Upper lobe of left lung (tissue), 6 donors: Measurements from ENCODE around the gene STON1. TPM values are rescaled to one million over a fixed set of nuclear protein-coding genes. Genes with fewer than 3 reads are reported as not detected.

ENCODE experiments used
- ATAC-seq, 2 donors: fragments of 200-7000 bp; cut with Tn5 transposase; one replicate each; pipeline ENCODE4 v1.9.1; 2022; ENCODE audit warnings: mild to moderate bottlenecking in 2 of 2, moderate library complexity in 2 of 2; ENCODE audit not compliant: low FRiP score in 2 of 2
- DNase-seq, 2 donors: peaks; one replicate each; pipeline ENCODE4 v3.0.0-alpha.2; 2019 to 2020
- H3K27ac ChIP-seq, 4 donors: fragments of 200-600 bp; sonication (generic); one replicate each; pipeline ENCODE4 v1.5.1; 2016 to 2019
- H3K27me3 ChIP-seq, 4 donors: fragments of 200-600 bp; sonication (generic); one replicate each; pipeline ENCODE4 v1.5.1; 2017 to 2019
- H3K36me3 ChIP-seq, 4 donors: fragments of 200-600 bp; sonication (generic); one replicate each; pipeline ENCODE4 v1.5.1; 2016 to 2019
- H3K4me1 ChIP-seq, 4 donors: fragments of 200-600 bp; sonication (generic); one replicate each; pipeline ENCODE4 v1.5.1; 2018 to 2019
- H3K4me3 ChIP-seq, 4 donors: fragments of 200-600 bp; sonication (generic); one replicate each; pipeline ENCODE4 v1.5.1; 2017 to 2019; ENCODE audit warnings: mild to moderate bottlenecking in 2 of 4, moderate library complexity in 1 of 4
- H3K9me3 ChIP-seq, 4 donors: fragments of 200-600 bp; sonication (generic); one replicate each; pipeline ENCODE4 v1.5.1; 2018 to 2019
- EP300 ChIP-seq, 4 donors: sonication (generic); formaldehyde crosslinking; IDR thresholded peaks; one replicate each; pipeline ENCODE4 v1.5.1; 2017; ENCODE audit warnings: antibody characterized with exemption in 4 of 4, control low read depth in 2 of 4
- POLR2A ChIP-seq, 4 donors: fragments of 450-650 bp; IDR thresholded peaks; one replicate each; pipeline ENCODE4 v1.5.1; 2016 to 2017; ENCODE audit warnings: antibody characterized with exemption in 4 of 4, mild to moderate bottlenecking in 2 of 4
- POLR2AphosphoS5 ChIP-seq, 2 donors: sonication (generic); formaldehyde crosslinking; IDR thresholded peaks; one replicate each; pipeline ENCODE4 v1.5.1; 2017; ENCODE audit warnings: antibody characterized with exemption in 2 of 2
- WGBS, 2 donors: methylation state at CpG; one replicate each; pipeline ENCODE4 v1.1.5; 2017 to 2018; 5-methylcytosine and 5-hydroxymethylcytosine counted together
- small RNA-seq, 4 donors: library from RNA; depleted of rRNA; stranded (forward); fragments of <200 nt; gene quantifications; one replicate each; pipeline ENCODE3, GENCODE V24; 2016
- total RNA-seq, 6 donors: library from RNA; depleted of rRNA in 4 of 6; stranded (reverse); fragments of >200 nt in 4 of 6; gene quantifications; one replicate each; pipeline versions ENCODE4 v1.1.0 to v1.2.1, GENCODE V29; 2016 to 2021
- TF ChIP-seq, protein P1 (sequence below), 6 experiments: fragments of 450-650 bp in 4 of 6; fragments of 200-600 bp in 2 of 6; sonication (generic) in 2 of 6; IDR thresholded peaks; one replicate each; pipeline ENCODE4 v1.5.1; 2016 to 2019; ENCODE audit warnings: antibody characterized with exemption in 6 of 6
- donor health status: DM: no; HTN: no; CAD: no; lungs with moderate emphysema.
- donor health status: DM: no; HTN: yes; CAD: no; lungs with severe emphysema.

STON1 gene
- total RNA-seq, 6 donors from 2014 or later, result 13.2 to 27.0 (median 20.0) TPM

DNA sequence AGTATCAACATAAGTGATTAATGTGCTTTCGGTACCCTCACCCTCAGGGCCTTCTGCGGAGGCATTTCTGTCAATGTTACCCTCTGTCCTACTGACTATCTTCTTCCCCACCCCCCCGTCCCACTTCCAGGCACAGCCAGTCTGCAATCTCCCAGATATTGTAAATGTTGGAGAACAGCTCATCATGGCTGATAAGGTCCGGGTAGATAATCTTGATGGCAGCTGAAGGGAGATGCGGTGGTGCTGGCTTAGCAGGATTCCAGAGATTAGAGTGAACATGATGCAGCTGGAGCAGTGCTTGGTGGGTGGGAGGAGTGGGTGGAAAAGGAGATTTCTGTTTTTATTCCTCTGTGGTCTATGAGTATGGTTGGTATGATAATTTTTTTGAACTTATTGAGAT lies 103.2 kb downstream of the STON1 start:
- DNase-seq (no peak), ATAC-seq (no peak)
- H3K9me3 ChIP-seq, result peaks cover 0 to 5% (median 0%) of the 10 kb centered on the region in 4 donors
- H3K4me1 ChIP-seq, result no peaks in the 10 kb centered on the region
- no peak overlapping the region for H3K4me3 ChIP-seq
- WGBS, 2 donors, result 55 to 76% methylated on average over 5 of the region's 5 CpGs
- H3K27me3 ChIP-seq, result no peaks in the 10 kb centered on the region
- TF ChIP-seq POLR2AphosphoS5 (IDR thresholded peaks at IDR 0.05) (no peak), EP300 (IDR thresholded peaks at IDR 0.05) (no peak), POLR2A (IDR thresholded peaks at IDR 0.05) (no peak)
- TF ChIP-seq, protein P1, sequence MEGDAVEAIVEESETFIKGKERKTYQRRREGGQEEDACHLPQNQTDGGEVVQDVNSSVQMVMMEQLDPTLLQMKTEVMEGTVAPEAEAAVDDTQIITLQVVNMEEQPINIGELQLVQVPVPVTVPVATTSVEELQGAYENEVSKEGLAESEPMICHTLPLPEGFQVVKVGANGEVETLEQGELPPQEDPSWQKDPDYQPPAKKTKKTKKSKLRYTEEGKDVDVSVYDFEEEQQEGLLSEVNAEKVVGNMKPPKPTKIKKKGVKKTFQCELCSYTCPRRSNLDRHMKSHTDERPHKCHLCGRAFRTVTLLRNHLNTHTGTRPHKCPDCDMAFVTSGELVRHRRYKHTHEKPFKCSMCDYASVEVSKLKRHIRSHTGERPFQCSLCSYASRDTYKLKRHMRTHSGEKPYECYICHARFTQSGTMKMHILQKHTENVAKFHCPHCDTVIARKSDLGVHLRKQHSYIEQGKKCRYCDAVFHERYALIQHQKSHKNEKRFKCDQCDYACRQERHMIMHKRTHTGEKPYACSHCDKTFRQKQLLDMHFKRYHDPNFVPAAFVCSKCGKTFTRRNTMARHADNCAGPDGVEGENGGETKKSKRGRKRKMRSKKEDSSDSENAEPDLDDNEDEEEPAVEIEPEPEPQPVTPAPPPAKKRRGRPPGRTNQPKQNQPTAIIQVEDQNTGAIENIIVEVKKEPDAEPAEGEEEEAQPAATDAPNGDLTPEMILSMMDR (IDR thresholded peaks at IDR 0.05), result no peak
- no peaks in the 10 kb centered on the region for H3K36me3 ChIP-seq
- no peak overlapping the region for H3K27ac ChIP-seq

DNA sequence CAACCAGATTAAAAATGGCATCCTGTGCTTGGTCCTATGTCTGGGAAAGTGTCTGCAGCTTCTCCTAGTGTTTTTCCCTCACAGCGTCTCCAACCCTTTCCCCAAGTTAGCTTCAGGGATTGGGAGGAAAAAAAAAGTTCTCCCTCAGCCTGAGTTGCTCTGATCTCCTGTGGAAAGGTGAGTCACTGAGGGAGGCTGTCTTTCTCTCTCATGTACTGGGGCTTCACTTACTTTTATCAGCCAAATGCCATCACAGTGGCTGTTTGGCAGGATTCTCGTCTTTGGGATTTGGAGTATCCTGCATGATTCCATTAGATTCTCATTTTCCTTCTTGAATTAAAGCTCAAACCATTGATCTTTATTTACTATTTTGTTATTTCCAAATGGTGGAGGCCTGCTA lies 105.8 kb downstream of the STON1 start:
- TF ChIP-seq EP300 (IDR thresholded peaks at IDR 0.05) (no peak), POLR2A (IDR thresholded peaks at IDR 0.05) (no peak), POLR2AphosphoS5 (IDR thresholded peaks at IDR 0.05) (no peak)
- TF ChIP-seq, protein P1 (IDR thresholded peaks at IDR 0.05), result no peak
- ATAC-seq (no peak), DNase-seq (no peak)
- Histone ChIP-seq H3K9me3 (peaks cover 0 to 5% (median 0%) of the 10 kb centered on the region in 4 donors), H3K36me3 (no peaks in the 10 kb centered on the region), H3K27me3 (no peaks in the 10 kb centered on the region), H3K27ac (no peak overlapping the region), H3K4me1 (no peaks in the 10 kb centered on the region), H3K4me3 (no peak overlapping the region)
- 75 to 85% methylated on average over 2 of the region's 2 CpGs for WGBS, 2 donors

DNA sequence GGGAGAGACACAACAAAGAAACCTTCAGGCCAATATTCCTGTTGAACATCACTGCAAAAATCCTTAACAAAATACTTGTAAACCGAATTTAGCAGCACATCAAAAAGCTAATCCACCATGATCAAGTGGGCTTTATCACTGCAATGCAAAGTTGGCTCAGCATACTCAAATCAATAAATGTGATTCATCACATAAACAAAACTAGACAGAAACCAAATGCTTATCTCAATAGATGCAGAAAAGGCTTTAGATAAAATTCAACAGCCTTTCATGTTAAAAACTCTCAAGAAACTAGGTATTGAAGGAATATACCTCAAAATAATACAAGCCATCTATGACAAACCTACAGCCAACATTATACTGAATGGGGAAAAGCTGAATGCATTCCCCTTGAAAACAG lies 108.3 kb downstream of the STON1 start:
- 50 to 68% methylated on average over 1 of the region's 1 CpG for WGBS, 2 donors
- Histone ChIP-seq H3K9me3 (peaks cover 0 to 5% (median 0%) of the 10 kb centered on the region in 4 donors), H3K27ac (no peak overlapping the region), H3K4me1 (no peaks in the 10 kb centered on the region), H3K36me3 (no peaks in the 10 kb centered on the region), H3K27me3 (no peaks in the 10 kb centered on the region), H3K4me3 (no peak overlapping the region)
- ATAC-seq (no peak), DNase-seq (no peak)
- TF ChIP-seq POLR2A (IDR thresholded peaks at IDR 0.05) (no peak), EP300 (IDR thresholded peaks at IDR 0.05) (no peak), POLR2AphosphoS5 (IDR thresholded peaks at IDR 0.05) (no peak)
- TF ChIP-seq, protein P1 (IDR thresholded peaks at IDR 0.05), result no peak

Small RNA genes lying within 50 kb of the gene (small RNA-seq; reads per million reads assigned to genes)
- gene RNU6-282P (0 reads per million in 4 donors), gene TPT1P11 (0 reads per million in 4 donors)

Other genes starting within 250 kb of the STON1 start
- 10 to 100 TPM; 24.6 to 47.1 (median 32.6) TPM for gene FOXN2, start 215.5 kb upstream of the STON1 start, total RNA-seq
- gene PPP1R21, start 89.4 kb upstream of the STON1 start, total RNA-seq, result 10 to 100 TPM; 18.8 to 47.7 (median 23.5) TPM
- 1 to 10 TPM in 1 of 6 donors, under 1 TPM in 2, not detected in 3; 0.61 to 1.1 (median 0.89) TPM for gene GTF2A1L, start 87.7 kb downstream of the STON1 start, total RNA-seq
- under 1 TPM in 1 of 6 donors, not detected in 5; 0.72 TPM for gene LHCGR, start 225.6 kb downstream of the STON1 start, total RNA-seq